HEK293 (cell line): ENCODE measurements around the gene OTC.

ENCODE experiments used
- BCL11A ChIP-seq: fragments of 450-650 bp; formaldehyde crosslinking; IDR thresholded peaks from 2 replicates; pipeline ENCODE4 v1.5.1; 2016; ENCODE audit warnings: low read depth, missing biosample characterization, missing genetic modification characterization
- ZNF585B ChIP-seq: fragments of 450-650 bp; formaldehyde crosslinking; IDR thresholded peaks from 2 replicates; pipeline ENCODE4 v1.5.1; 2016; ENCODE audit warnings: missing biosample characterization, missing genetic modification characterization
- TF ChIP-seq, protein P1 (sequence below): fragments of 450-650 bp; formaldehyde crosslinking; IDR thresholded peaks from 2 replicates; pipeline ENCODE4 v1.5.1; 2016; ENCODE audit warnings: missing biosample characterization, missing genetic modification characterization

DNA sequence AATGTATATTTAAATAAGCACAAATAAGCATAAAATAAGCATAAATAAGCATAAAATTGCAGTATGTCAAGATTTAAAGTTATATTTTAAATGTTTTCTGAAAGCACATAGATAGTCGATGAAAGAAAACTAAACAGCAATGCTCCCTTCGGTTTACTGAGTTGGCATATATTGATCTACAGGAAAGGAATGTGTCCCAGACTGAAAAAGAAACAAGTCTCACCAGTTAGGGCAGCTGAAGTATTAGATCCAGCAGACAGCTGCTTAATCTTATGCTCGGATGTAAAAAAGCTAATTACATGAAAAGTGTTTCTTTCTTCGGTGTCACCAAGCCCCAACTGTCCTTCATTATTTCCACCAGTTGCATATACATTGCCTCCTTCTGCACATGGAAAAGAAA lies 33.8 kb upstream of the OTC start:
- no peak for TF ChIP-seq BCL11A (tag by site-specific recombination)
- TF ChIP-seq ZNF585B (tag by site-specific recombination), result no peak
- TF ChIP-seq, protein P1, sequence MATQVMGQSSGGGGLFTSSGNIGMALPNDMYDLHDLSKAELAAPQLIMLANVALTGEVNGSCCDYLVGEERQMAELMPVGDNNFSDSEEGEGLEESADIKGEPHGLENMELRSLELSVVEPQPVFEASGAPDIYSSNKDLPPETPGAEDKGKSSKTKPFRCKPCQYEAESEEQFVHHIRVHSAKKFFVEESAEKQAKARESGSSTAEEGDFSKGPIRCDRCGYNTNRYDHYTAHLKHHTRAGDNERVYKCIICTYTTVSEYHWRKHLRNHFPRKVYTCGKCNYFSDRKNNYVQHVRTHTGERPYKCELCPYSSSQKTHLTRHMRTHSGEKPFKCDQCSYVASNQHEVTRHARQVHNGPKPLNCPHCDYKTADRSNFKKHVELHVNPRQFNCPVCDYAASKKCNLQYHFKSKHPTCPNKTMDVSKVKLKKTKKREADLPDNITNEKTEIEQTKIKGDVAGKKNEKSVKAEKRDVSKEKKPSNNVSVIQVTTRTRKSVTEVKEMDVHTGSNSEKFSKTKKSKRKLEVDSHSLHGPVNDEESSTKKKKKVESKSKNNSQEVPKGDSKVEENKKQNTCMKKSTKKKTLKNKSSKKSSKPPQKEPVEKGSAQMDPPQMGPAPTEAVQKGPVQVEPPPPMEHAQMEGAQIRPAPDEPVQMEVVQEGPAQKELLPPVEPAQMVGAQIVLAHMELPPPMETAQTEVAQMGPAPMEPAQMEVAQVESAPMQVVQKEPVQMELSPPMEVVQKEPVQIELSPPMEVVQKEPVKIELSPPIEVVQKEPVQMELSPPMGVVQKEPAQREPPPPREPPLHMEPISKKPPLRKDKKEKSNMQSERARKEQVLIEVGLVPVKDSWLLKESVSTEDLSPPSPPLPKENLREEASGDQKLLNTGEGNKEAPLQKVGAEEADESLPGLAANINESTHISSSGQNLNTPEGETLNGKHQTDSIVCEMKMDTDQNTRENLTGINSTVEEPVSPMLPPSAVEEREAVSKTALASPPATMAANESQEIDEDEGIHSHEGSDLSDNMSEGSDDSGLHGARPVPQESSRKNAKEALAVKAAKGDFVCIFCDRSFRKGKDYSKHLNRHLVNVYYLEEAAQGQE (tag by site-specific recombination), result no peak
